Colonic mucosa (tissue), 4 donors: ENCODE measurements around the gene ZNF385B. TPM values are rescaled to one million over a fixed set of nuclear protein-coding genes. Genes with fewer than 3 reads are reported as not detected.
"Not testable (repeated sequence)": the region's sequence is repeated elsewhere in the genome, so short reads cannot be mapped to it uniquely, and the experiment has no call there.

Source experiments
- DNase-seq: peaks from one replicate; pipeline ENCODE4 v3.0.0-alpha.2; 2020
- H3K27ac ChIP-seq: fragments of 200-600 bp; one replicate; pipeline ENCODE4 v1.8.0; 2021
- H3K27me3 ChIP-seq: fragments of 200-600 bp; one replicate; pipeline ENCODE4 v1.8.0; 2021
- H3K36me3 ChIP-seq: fragments of 200-600 bp; one replicate; pipeline ENCODE4 v1.8.0; 2021
- H3K4me1 ChIP-seq: fragments of 200-600 bp; one replicate; pipeline ENCODE4 v1.8.0; 2021; ENCODE audit warnings: mild to moderate bottlenecking
- H3K4me3 ChIP-seq: fragments of 200-600 bp; one replicate; pipeline ENCODE4 v1.8.0; 2021
- H3K9ac ChIP-seq, 2 donors: one replicate each; pipeline ENCODE4 v1.7.0; 2013; ENCODE audit warnings: control low read depth in 2 of 2, low read depth in 2 of 2, low read length in 2 of 2
- H3K9me3 ChIP-seq: fragments of 200-600 bp; one replicate; pipeline ENCODE4 v1.8.0; 2021
- intact Hi-C: fragments of 100-400 bp; cut with DNase I; formaldehyde crosslinking; loops from one replicate; pipeline ENCODE4 v1.14.1; 2022
- total RNA-seq, 2 donors: library from RNA; stranded (reverse); fragmentation: NEBNext Ultra II Directional in 1 of 2; extraction: Animal tissue kit (Norgen Biotek cat#: 25700) in 1 of 2; gene quantifications; one replicate each; pipeline ENCODE4 v1.2.1, GENCODE V29; 2021
- TF ChIP-seq, protein P1 (sequence below): fragments of 200-600 bp; IDR thresholded peaks from one replicate; pipeline ENCODE4 v1.8.0; 2022; ENCODE audit warnings: antibody characterized with exemption, mild to moderate bottlenecking
- donor health status: healthy.
- donor health status: DM: no; HTN: no; CAD: no.
- donor health status: DM: no; HTN: no; CAD: no.

The ZNF385B gene
- total RNA-seq, 2 donors from 2014 or later = 0.10 to 0.69 TPM

DNA sequence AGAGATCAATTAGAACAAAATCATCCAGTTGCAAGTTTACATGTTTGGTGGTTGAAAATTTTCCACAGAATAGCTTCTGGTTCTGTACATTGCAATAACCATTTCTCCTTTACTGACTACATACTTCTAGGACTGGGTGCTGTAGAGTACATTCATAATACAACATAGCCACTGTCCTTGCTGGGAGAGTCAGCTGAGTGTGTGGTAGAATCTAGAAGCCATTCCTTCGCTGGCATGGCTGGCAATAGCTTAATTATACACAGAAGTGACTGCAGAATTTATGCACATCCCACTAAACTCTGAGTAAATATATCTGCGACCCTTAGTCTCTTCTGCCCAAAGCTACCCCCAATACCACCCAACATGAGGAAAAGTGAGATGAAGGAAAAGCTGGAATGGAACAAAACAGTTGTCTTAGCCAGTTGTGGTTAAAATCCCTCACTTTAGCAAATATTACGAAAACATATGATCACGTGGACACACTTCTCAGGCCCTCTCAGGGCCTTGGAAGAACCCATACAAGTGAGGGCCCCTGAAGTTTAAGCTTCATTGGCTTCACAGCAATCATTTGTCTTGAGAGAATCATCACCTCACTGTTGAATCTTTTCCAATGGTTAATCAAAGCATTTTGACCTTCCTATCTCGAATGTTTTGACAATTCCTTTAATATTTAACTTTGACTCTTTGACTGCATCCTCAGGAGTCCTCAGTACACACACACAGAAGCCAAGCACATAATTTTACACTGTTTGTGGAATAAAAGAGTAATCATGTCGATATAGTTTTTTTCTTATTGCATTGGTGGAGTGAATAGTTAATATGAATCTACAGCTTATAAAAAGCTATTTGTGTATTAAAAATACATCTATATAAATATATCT is 225.1 kb downstream of the ZNF385B start:
- Histone ChIP-seq H3K9ac (no peak overlapping the region), H3K36me3 (no peaks in the 10 kb centered on the region), H3K4me3 (no peak overlapping the region), H3K27me3 (no peaks in the 10 kb centered on the region), H3K27ac (no peak overlapping the region), H3K4me1 (no peaks in the 10 kb centered on the region), H3K9me3 (no peaks in the 10 kb centered on the region)
- DNase-seq = no peak
- TF ChIP-seq, protein P1, sequence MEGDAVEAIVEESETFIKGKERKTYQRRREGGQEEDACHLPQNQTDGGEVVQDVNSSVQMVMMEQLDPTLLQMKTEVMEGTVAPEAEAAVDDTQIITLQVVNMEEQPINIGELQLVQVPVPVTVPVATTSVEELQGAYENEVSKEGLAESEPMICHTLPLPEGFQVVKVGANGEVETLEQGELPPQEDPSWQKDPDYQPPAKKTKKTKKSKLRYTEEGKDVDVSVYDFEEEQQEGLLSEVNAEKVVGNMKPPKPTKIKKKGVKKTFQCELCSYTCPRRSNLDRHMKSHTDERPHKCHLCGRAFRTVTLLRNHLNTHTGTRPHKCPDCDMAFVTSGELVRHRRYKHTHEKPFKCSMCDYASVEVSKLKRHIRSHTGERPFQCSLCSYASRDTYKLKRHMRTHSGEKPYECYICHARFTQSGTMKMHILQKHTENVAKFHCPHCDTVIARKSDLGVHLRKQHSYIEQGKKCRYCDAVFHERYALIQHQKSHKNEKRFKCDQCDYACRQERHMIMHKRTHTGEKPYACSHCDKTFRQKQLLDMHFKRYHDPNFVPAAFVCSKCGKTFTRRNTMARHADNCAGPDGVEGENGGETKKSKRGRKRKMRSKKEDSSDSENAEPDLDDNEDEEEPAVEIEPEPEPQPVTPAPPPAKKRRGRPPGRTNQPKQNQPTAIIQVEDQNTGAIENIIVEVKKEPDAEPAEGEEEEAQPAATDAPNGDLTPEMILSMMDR = no peak
- intact Hi-C loops = no loop called here

DNA sequence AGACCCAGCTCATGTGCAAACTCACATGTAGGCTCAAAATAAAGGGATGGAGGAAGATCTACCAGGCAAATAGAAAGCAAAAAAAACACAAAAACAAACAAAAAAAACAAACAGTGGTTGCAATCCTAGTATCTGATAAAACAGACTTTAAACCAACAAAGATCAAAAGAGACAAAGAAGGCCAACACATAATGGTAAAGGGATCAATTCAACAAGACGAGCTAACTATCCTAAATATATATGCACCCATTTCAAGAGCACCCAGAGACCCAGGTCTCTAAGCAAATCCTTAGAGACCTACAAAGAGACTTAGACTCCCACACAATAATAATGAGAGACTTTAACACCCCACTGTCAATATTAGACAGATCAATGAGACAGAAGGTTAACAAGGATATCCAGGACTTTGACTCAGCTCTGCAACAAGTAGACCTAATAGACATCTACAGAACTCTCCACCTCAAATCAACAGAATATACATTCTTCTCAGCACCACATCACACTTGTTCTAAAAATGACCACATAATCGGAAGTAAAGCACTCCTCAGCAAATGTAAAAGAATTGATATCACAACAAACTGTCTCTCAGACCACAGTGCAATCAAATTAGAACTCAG is 229.5 kb downstream of the ZNF385B start:
- intact Hi-C loops, H3K27ac ChIP-seq, H3K36me3 ChIP-seq, DNase-seq, H3K9ac ChIP-seq, H3K9me3 ChIP-seq, H3K27me3 ChIP-seq, H3K4me1 ChIP-seq, H3K4me3 ChIP-seq: not testable (repeated sequence)

DNA sequence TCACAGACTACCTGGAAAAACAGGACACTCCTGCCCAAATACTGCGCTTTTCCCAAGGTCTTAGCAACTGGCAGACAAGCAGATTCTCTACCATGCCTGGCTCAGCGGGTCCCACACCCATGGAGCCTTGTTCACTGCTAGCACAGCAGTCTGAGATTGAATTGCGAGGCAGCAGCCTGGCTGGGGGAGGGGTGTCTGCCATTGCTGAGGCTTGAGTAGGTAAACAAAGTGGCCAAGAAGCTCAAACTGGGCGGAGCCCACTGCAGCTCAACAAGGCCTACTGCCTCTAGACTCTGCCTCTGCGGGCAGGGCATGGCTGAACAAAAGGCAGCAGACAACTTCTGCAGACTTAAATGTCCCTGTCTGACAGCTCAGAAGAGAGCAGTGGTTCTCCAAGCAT is 231.6 kb downstream of the ZNF385B start:
- H3K4me1 ChIP-seq, DNase-seq, H3K36me3 ChIP-seq, H3K4me3 ChIP-seq, H3K27ac ChIP-seq, H3K9ac ChIP-seq, H3K9me3 ChIP-seq, intact Hi-C loops, H3K27me3 ChIP-seq: not testable (repeated sequence)

DNA sequence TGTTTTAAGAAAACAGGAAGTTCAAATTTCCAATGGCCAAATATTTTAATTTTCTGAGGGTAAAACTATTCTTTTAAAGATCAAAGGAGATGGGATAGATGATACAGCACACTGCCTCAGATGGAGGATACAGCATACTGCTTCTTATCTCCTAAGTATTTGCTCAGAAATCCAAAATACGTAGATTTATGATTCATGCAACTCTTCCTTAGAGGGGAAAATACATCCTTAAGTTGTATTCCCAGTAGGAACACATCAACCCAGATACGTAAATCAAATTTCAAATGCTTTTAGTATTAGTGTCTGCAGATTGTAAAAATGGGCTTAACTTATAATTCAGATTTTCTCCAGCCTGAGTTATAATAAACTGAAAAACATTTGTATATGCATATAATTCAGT is 235.2 kb downstream of the ZNF385B start:
- H3K9ac ChIP-seq = no peak overlapping the region
- H3K27ac ChIP-seq = no peak overlapping the region
- DNase-seq = no peak
- no peaks in the 10 kb centered on the region for H3K9me3 ChIP-seq
- TF ChIP-seq, protein P1 = no peak
- H3K27me3 ChIP-seq = no peaks in the 10 kb centered on the region
- intact Hi-C loops = no loop called here
- no peaks in the 10 kb centered on the region for H3K4me1 ChIP-seq
- H3K36me3 ChIP-seq = no peaks in the 10 kb centered on the region
- no peak overlapping the region for H3K4me3 ChIP-seq

DNA sequence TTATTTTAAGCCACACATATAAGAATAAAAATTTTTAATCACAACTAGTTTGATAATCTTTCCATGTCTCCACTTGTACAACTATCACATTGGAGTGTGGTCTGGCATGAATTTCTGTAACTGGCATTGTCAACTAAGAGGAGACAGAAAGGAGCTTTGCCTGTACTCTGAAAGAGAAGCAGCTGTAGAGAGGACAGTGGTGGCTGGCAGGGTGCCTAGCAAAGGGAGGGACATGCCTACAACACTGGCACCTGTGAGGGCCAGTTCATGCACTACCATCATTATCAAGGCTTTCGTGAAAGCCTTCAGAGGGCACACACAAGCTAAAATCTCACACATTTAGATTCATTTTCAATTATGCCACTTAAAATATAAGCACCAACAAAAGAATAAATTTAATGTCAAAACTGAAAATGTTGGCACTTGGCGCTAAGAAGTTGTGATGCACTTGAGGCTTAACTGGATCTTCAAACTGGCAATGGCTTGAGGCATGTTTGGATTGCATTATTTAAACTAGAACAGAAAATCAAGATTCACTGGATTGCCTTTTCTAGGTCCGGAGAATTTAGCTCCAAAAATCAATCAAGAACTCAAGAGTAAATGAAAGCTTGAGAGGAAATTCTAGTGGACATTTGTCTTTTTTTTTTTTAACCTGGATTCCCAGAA is 238.6 kb downstream of the ZNF385B start:
- Histone ChIP-seq H3K4me1 (no peaks in the 10 kb centered on the region), H3K4me3 (no peak overlapping the region), H3K36me3 (no peaks in the 10 kb centered on the region), H3K27me3 (no peaks in the 10 kb centered on the region), H3K27ac (no peak overlapping the region), H3K9me3 (no peaks in the 10 kb centered on the region), H3K9ac (no peak overlapping the region)
- no peak for DNase-seq
- intact Hi-C loops = no loop called here
- TF ChIP-seq, protein P1 = no peak

DNA sequence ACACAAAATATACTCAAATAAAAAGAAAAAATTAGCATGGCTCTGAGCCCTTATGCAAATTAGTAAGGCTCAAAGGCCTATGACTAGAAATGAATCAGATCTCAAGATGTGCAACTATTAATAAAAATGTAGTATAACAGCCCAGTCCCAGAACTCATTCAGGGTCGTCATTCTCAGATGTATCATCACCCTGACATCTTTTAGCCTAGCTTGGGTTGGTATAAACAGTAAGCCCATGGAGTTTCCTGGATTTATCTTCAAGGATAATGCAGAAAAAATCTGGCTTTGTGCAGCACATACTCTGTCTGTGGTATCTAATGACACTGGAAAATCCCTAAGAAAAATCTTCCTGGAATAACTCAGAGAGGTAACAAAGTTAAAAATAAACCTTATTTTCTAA is 239.3 kb downstream of the ZNF385B start:
- Histone ChIP-seq H3K36me3 (no peaks in the 10 kb centered on the region), H3K9me3 (no peaks in the 10 kb centered on the region), H3K27ac (no peak overlapping the region), H3K27me3 (no peaks in the 10 kb centered on the region), H3K9ac (no peak overlapping the region), H3K4me3 (no peak overlapping the region), H3K4me1 (no peaks in the 10 kb centered on the region)
- no peak for DNase-seq
- TF ChIP-seq, protein P1 = no peak
- intact Hi-C loops = no loop called here
